Sigmoid colon (tissue), 4 donors: Measurements from ENCODE around the gene ZNF687.

Source experiments
- CTCF ChIP-seq, 4 experiments: fragments of 450-650 bp in 3 of 4; fragments of 200-600 bp in 1 of 4; IDR thresholded peaks; one replicate each; pipeline ENCODE4 v1.5.1; 2016 to 2019; ENCODE audit warnings: antibody characterized with exemption in 4 of 4, mild to moderate bottlenecking in 3 of 4, moderate library complexity in 2 of 4
- EP300 ChIP-seq, 4 donors: sonication (generic); formaldehyde crosslinking; IDR thresholded peaks; one replicate each; pipeline ENCODE4 v1.6.1; 2017; ENCODE audit warnings: antibody characterized with exemption in 4 of 4
- POLR2A ChIP-seq, 2 donors: fragments of 450-650 bp; IDR thresholded peaks; one replicate each; pipeline ENCODE4 v1.6.1; 2016; ENCODE audit warnings: antibody characterized with exemption in 2 of 2, mild to moderate bottlenecking in 2 of 2, moderate library complexity in 2 of 2
- POLR2AphosphoS5 ChIP-seq, 4 donors: sonication (generic); formaldehyde crosslinking; IDR thresholded peaks; one replicate each; pipeline ENCODE4 v1.6.1; 2017; ENCODE audit warnings: antibody characterized with exemption in 4 of 4

GRCh38 chr1:151254217-151255213, 27.6 kb upstream of the ZNF687 start, which contains the start of gene PSMD4:
- TF ChIP-seq POLR2A (IDR thresholded peaks at IDR 0.05) = peak; percentile 80 to 90
- no peak for TF ChIP-seq EP300 (IDR thresholded peaks at IDR 0.05)
- TF ChIP-seq CTCF (IDR thresholded peaks at IDR 0.05) = peak in 1 of 4 experiments; percentile 20
- TF ChIP-seq POLR2AphosphoS5 (IDR thresholded peaks at IDR 0.05) = peak; percentile 96 to 98 (median 97)
